Measurements from ENCODE around the gene FAM107B.

DNA sequence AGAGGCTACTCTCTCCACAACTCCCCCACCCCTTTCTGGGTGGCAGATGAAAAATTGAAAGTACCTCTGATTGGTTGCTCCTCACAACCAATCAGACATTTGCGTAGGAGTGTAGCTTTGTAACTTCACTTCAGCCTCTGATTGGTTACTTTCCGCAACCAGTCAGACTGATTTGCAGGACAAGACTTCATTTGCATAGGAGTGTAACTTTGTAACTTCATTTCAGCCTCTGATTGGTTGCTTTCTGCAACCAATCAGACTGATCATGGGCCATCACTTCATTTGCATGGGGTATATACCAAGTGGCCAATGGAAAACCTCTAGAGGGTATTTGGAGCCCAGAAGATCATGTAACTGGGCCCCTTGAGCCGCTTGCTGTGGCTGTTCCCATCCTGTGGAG is 37.6 kb upstream of the FAM107B start:
- no peak for TF ChIP-seq EZH2 (IDR thresholded peaks at IDR 0.05; ENCODE audit: insufficient read depth, poor library complexity, severe bottlenecking)
- no peak for TF ChIP-seq EZH2phosphoT487 (IDR thresholded peaks at IDR 0.05; ENCODE audit: insufficient read depth, low read depth)

All from GM23248 (cell line).